Parathyroid adenoma (tissue), 2 donors: ENCODE data around the gene SOWAHA.

Experiments used
- H2AFZ ChIP-seq: fragments of 300-600 bp; sonication (generic); one replicate; pipeline ENCODE4 v1.7.0; 2017; ENCODE audit warnings: antibody characterized with exemption, mild to moderate bottlenecking
- H3K27ac ChIP-seq: fragments of 300-600 bp; sonication (generic); one replicate; pipeline ENCODE4 v1.7.0; 2017
- H3K27me3 ChIP-seq: fragments of 300-600 bp; sonication (generic); one replicate; pipeline ENCODE4 v1.7.0; 2017; ENCODE audit warnings: low read length; ENCODE audit not compliant: control insufficient read depth, insufficient read depth
- H3K36me3 ChIP-seq: fragments of 300-600 bp; sonication (generic); one replicate; pipeline ENCODE4 v1.7.0; 2017; ENCODE audit warnings: low read length; ENCODE audit not compliant: control insufficient read depth, insufficient read depth
- H3K4me1 ChIP-seq: fragments of 300-600 bp; sonication (generic); one replicate; pipeline ENCODE4 v1.7.0; 2017; ENCODE audit warnings: control low read depth
- H3K4me2 ChIP-seq: fragments of 300-600 bp; sonication (generic); one replicate; pipeline ENCODE4 v1.7.0; 2017; ENCODE audit warnings: low read length
- H3K4me3 ChIP-seq: fragments of 300-600 bp; sonication (generic); one replicate; pipeline ENCODE4 v1.7.0; 2017; ENCODE audit warnings: low read depth, low read length
- H3K79me2 ChIP-seq: fragments of 300-600 bp; sonication (generic); one replicate; pipeline ENCODE4 v1.7.0; 2017; ENCODE audit warnings: control low read depth
- H3K9ac ChIP-seq: fragments of 300-600 bp; sonication (generic); one replicate; pipeline ENCODE4 v1.7.0; 2017; ENCODE audit warnings: mild to moderate bottlenecking
- H3K9me3 ChIP-seq: fragments of 300-600 bp; sonication (generic); one replicate; pipeline ENCODE4 v1.7.0; 2017; ENCODE audit warnings: low read length; ENCODE audit not compliant: control insufficient read depth
- TF ChIP-seq, protein P1 (sequence below): fragments of 300-600 bp; sonication (generic); IDR thresholded peaks from one replicate; pipeline ENCODE4 v1.7.0; 2017; ENCODE audit warnings: antibody characterized with exemption, mild to moderate bottlenecking
- donor health status: primary hyperparathyroidism.

Gene SOWAHA

DNA sequence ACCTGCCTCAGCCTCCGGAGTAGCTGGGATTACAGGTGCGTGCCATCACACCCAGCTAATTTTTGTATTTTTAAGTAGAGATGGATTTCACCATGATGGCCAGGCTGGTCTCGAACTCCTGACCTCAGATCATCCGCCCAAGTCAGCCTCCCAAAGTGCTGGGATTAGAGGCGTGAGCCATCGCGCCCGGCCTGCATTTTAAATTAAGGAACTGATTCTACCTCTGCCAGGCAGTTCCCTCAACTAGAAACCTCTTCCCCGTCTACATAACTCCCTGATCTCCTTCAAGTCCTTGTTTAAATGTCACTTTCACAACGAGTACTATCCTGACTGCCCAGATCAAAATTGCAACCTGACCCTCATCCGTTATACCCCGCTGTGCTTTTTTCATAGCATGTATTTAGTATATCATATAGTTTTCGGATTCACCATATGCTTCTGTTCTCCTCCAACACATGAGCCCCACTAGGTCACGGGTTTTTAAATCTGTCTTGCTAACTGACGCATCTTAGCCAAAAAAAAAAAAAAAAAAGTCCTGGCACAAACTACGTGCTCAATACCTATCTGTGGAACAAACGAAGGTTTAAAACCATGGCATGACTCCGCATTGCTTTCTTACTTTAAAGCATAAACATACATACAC lies 858 bp upstream of the SOWAHA start:
- no peak overlapping the region for H3K4me3 ChIP-seq
- no peaks in the 10 kb centered on the region for H3K36me3 ChIP-seq
- no peaks in the 10 kb centered on the region for H3K9me3 ChIP-seq
- H3K27ac ChIP-seq, result no peak overlapping the region
- no peak overlapping the region for H2AFZ ChIP-seq
- no peak overlapping the region for H3K9ac ChIP-seq
- TF ChIP-seq, protein P1, sequence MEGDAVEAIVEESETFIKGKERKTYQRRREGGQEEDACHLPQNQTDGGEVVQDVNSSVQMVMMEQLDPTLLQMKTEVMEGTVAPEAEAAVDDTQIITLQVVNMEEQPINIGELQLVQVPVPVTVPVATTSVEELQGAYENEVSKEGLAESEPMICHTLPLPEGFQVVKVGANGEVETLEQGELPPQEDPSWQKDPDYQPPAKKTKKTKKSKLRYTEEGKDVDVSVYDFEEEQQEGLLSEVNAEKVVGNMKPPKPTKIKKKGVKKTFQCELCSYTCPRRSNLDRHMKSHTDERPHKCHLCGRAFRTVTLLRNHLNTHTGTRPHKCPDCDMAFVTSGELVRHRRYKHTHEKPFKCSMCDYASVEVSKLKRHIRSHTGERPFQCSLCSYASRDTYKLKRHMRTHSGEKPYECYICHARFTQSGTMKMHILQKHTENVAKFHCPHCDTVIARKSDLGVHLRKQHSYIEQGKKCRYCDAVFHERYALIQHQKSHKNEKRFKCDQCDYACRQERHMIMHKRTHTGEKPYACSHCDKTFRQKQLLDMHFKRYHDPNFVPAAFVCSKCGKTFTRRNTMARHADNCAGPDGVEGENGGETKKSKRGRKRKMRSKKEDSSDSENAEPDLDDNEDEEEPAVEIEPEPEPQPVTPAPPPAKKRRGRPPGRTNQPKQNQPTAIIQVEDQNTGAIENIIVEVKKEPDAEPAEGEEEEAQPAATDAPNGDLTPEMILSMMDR, result no peak
- H3K79me2 ChIP-seq, result no peaks in the 10 kb centered on the region
- no peak overlapping the region for H3K4me2 ChIP-seq
- H3K4me1 ChIP-seq, result no peaks in the 10 kb centered on the region
- H3K27me3 ChIP-seq, result no peaks in the 10 kb centered on the region

DNA sequence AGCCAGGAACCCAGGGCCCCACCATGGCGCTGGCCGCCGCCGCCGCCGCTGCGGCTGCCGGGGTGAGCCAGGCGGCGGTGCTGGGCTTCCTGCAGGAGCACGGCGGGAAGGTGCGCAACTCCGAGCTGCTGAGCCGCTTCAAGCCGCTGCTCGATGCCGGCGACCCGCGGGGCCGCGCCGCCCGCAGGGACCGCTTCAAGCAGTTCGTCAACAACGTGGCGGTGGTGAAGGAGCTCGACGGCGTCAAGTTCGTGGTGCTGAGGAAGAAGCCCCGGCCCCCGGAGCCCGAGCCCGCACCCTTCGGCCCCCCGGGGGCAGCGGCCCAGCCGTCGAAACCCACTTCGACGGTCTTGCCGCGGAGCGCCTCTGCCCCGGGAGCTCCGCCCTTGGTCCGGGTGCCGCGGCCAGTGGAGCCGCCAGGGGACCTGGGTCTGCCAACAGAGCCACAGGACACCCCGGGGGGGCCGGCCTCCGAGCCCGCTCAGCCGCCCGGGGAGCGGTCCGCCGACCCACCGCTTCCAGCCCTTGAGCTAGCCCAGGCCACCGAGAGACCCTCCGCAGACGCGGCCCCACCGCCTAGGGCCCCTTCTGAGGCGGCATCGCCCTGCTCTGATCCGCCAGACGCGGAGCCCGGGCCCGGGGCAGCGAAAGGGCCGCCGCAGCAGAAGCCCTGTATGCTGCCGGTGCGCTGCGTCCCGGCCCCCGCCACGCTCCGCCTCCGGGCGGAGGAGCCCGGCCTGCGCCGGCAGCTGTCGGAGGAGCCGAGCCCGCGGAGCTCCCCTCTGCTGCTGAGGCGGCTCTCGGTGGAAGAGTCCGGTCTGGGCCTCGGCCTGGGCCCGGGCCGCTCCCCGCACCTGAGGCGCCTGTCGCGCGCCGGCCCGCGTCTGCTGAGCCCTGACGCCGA lies 749 bp downstream of the SOWAHA start:
- no peak overlapping the region for H3K9ac ChIP-seq

DNA sequence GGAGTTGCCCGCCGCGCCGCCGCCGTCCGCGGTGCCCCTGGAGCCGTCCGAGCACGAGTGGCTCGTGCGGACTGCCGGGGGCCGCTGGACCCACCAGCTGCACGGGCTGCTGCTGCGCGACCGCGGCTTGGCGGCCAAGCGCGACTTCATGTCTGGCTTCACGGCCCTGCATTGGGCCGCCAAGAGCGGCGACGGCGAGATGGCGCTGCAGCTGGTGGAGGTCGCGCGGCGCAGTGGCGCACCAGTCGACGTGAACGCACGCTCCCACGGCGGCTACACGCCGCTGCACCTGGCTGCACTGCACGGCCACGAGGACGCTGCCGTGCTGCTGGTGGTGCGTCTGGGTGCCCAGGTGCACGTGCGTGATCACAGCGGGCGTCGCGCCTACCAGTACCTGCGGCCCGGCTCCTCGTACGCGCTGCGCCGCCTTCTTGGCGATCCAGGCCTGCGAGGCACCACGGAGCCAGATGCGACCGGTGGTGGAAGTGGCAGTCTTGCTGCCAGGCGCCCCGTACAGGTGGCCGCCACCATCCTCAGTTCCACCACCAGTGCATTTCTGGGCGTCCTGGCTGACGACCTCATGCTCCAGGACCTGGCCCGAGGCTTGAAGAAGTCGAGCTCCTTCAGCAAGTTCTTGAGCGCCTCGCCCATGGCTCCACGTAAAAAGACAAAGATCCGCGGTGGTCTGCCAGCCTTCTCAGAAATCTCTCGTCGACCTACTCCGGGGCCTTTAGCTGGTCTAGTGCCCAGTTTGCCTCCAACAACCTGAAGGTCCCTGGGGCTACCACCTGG lies 1.6 kb downstream of the SOWAHA start:
- Histone ChIP-seq H3K4me2 (no peak overlapping the region), H3K79me2 (no peaks in the 10 kb centered on the region), H3K36me3 (no peaks in the 10 kb centered on the region), H3K4me3 (no peak overlapping the region), H3K4me1 (no peaks in the 10 kb centered on the region), H2AFZ (no peak overlapping the region), H3K9ac (no peak overlapping the region), H3K27me3 (no peaks in the 10 kb centered on the region), H3K9me3 (no peaks in the 10 kb centered on the region), H3K27ac (no peak overlapping the region)
- TF ChIP-seq, protein P1, result no peak

More for the DNA sequence above, 749 bp downstream of the SOWAHA start:
- Histone ChIP-seq H3K79me2 (no peaks in the 10 kb centered on the region), H3K27ac (no peak overlapping the region), H2AFZ (peak overlapping the region; percentile 93), H3K36me3 (no peaks in the 10 kb centered on the region), H3K9me3 (no peaks in the 10 kb centered on the region), H3K4me1 (no peaks in the 10 kb centered on the region), H3K4me2 (peak overlapping the region; percentile 67), H3K27me3 (no peaks in the 10 kb centered on the region), H3K4me3 (peak overlapping the region; percentile 40)
- TF ChIP-seq, protein P1, result no peak

DNA sequence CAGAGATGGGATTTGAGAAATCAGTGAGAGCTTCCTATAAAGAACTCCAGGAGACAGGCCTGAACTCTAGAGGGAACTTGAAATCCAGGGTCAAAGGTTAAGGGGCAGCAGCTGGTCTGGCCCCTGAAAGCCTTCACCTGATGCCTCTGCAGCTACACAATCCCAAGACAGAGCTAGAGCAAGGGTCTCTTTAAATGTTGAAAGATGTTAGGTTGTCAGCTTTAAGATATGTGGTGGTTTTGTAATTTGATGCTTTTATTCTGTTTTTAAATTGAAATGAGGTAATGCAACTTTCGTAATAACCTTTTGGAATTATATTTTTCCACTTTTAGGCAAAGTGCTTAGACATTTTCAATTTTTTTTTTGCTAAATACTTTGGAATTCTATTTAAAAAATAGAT lies 2.4 kb downstream of the SOWAHA start:
- TF ChIP-seq, protein P1, result no peak
- no peaks in the 10 kb centered on the region for H3K27me3 ChIP-seq
- no peak overlapping the region for H3K27ac ChIP-seq
- H3K36me3 ChIP-seq, result no peaks in the 10 kb centered on the region
- H3K9me3 ChIP-seq, result no peaks in the 10 kb centered on the region
- no peaks in the 10 kb centered on the region for H3K79me2 ChIP-seq
- H2AFZ ChIP-seq, result no peak overlapping the region
- H3K4me2 ChIP-seq, result no peak overlapping the region
- no peak overlapping the region for H3K9ac ChIP-seq
- no peak overlapping the region for H3K4me3 ChIP-seq
- no peaks in the 10 kb centered on the region for H3K4me1 ChIP-seq
